GM23248 (cell line): ENCODE data around the gene SLC30A2. TPM values are rescaled to one million over a fixed set of nuclear protein-coding genes. Genes with fewer than 3 reads are reported as not detected.

Experiments used
- DNase-seq: peaks from one replicate; pipeline ENCODE4 v3.0.0-alpha.2; 2015
- H2AFZ ChIP-seq: fragments of 200-600 bp; sonication (generic); 2 replicates; pipeline ENCODE4 v1.6.1; 2016; ENCODE audit warnings: antibody characterized with exemption
- H3F3A ChIP-seq: fragments of 200-600 bp; sonication (generic); 2 replicates; pipeline ENCODE4 v1.6.1; 2016; ENCODE audit warnings: mild to moderate bottlenecking, antibody characterized with exemption, mixed run types; ENCODE audit not compliant: insufficient read depth
- H3K27ac ChIP-seq: fragments of 200-600 bp; sonication (generic); 2 replicates; pipeline ENCODE4 v1.5.1; 2016; ENCODE audit warnings: mild to moderate bottlenecking
- H3K27me3 ChIP-seq: fragments of 200-600 bp; sonication (generic); replicated peaks from 2 replicates; pipeline ENCODE4 v1.6.1; 2016; ENCODE audit warnings: mild to moderate bottlenecking; ENCODE audit not compliant: insufficient read depth
- H3K36me3 ChIP-seq: fragments of 200-600 bp; sonication (generic); 2 replicates; pipeline ENCODE4 v1.6.1; 2016; ENCODE audit warnings: low read depth, mild to moderate bottlenecking
- H3K4me1 ChIP-seq: fragments of 200-600 bp; sonication (generic); 2 replicates; pipeline ENCODE4 v1.6.1; 2016; ENCODE audit warnings: mild to moderate bottlenecking; ENCODE audit not compliant: insufficient read depth
- H3K4me2 ChIP-seq: fragments of 200-600 bp; sonication (generic); one replicate; pipeline ENCODE4 v1.6.1; 2016; ENCODE audit warnings: mild to moderate bottlenecking; ENCODE audit not compliant: unreplicated experiment
- H3K4me3 ChIP-seq: fragments of 200-600 bp; sonication (generic); 2 replicates; pipeline ENCODE4 v1.5.1; 2016; ENCODE audit warnings: mild to moderate bottlenecking
- H3K79me2 ChIP-seq: fragments of 200-600 bp; sonication (generic); 2 replicates; pipeline ENCODE4 v1.6.1; 2016; ENCODE audit warnings: mild to moderate bottlenecking; ENCODE audit not compliant: insufficient read depth
- H3K9ac ChIP-seq: fragments of 200-600 bp; sonication (generic); 2 replicates; pipeline ENCODE4 v1.6.1; 2016; ENCODE audit warnings: mild to moderate bottlenecking
- H3K9me2 ChIP-seq: fragments of 200-600 bp; sonication (generic); 2 replicates; pipeline ENCODE4 v1.6.1; 2016; ENCODE audit warnings: mixed run types, mild to moderate bottlenecking, moderate library complexity; ENCODE audit not compliant: insufficient read depth
- H3K9me3 ChIP-seq: fragments of 200-600 bp; sonication (generic); one replicate; pipeline ENCODE4 v1.6.1; 2017; ENCODE audit warnings: low read depth
- H4K20me1 ChIP-seq: fragments of 200-600 bp; sonication (generic); 2 replicates; pipeline ENCODE4 v1.6.0; 2016; ENCODE audit not compliant: insufficient read depth
- EZH2 ChIP-seq: fragments of 200-600 bp; sonication (generic); IDR thresholded peaks from 2 replicates; pipeline ENCODE4 v1.6.1; 2018; ENCODE audit warnings: antibody characterized with exemption, mild to moderate bottlenecking; ENCODE audit not compliant: insufficient read depth, poor library complexity, severe bottlenecking
- EZH2phosphoT487 ChIP-seq: fragments of 200-600 bp; sonication (generic); IDR thresholded peaks from 2 replicates; pipeline ENCODE4 v1.6.1; 2018; ENCODE audit warnings: antibody characterized with exemption, moderate library complexity, mild to moderate bottlenecking, low read depth; ENCODE audit not compliant: insufficient read depth
- WGBS, 2 experiments: methylation state at CpG; one replicate each; pipeline ENCODE4 v1.1.6; 2015 to 2017; ENCODE audit warnings: low lambda C conversion rate in 2 of 2, low coverage in 1 of 2; ENCODE audit errors: missing lambda C conversion rate in 2 of 2; 5-methylcytosine and 5-hydroxymethylcytosine counted together
- in situ Hi-C: fragments of 300-500 bp; cut with MboI; formaldehyde crosslinking; loops from 2 replicates; pipeline ENCODE4 v1.15.0; 2020
- polyA plus RNA-seq: library from polyadenylated mRNA; unstranded; fragments of >200 nt; fragmentation: Nextera tagmentation; extraction: Ambion mirVana; gene quantifications from 2 replicates; pipeline ENCODE4 v1.2.1, GENCODE V29; 2016
- total RNA-seq: library from RNA; depleted of rRNA; stranded (reverse); fragments of >200 nt; shearing (Covaris generic); gene quantifications from 2 replicates; pipeline ENCODE4 v1.2.3, GENCODE V29; 2014

The SLC30A2 gene
- total and polyA plus RNA-seq, 2 experiments from 2014 or later = 0.14 TPM; not detected in 1

DNA sequence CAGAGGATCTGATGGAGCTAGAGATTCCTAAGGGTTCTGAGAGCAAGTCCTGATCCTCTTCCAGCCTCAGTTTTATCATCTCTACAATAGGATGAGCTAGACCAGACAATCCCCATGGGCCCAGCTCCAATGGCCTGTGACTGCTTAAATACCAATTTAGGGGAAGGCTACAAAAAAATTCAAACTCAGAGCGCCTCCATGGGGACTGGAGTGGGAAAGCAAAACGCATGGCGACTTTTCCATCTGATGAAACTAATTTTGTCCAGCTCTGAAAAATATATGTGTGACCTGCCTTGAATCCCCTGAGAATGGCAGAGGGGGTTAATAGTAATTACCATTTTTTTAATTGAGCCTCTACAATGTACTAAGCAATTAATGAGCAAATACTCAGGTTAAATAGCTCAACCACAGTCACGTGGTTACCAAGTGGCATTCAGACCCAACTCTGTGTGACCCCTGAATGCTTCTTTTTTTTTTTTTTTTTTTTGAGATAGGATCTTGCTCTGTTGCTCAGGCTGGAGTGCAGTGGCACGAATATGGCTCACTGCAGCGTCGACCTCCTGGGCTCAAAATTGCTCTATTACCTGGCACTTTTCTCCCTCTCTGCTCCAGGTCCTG, 15.9 kb downstream of the SLC30A2 start:
- no peak overlapping the region for H3K9ac ChIP-seq
- no peaks in the 10 kb centered on the region for H4K20me1 ChIP-seq
- peaks cover 24% of the 10 kb centered on the region for H3K4me1 ChIP-seq
- H3K4me2 ChIP-seq = no peak overlapping the region
- H3K79me2 ChIP-seq = no peaks in the 10 kb centered on the region
- H3K9me3 ChIP-seq = no peaks in the 10 kb centered on the region
- H3K27ac ChIP-seq = no peak overlapping the region
- H3K27me3 ChIP-seq = no peaks in the 10 kb centered on the region
- in situ Hi-C loops = no loop called here
- no peaks in the 10 kb centered on the region for H3K36me3 ChIP-seq
- 0 out of 2 replicates have a peak, but pooled peaks cover 13% of the 10 kb centered on the region for H3F3A ChIP-seq
- TF ChIP-seq EZH2phosphoT487 = no peak
- TF ChIP-seq EZH2 = no peak
- WGBS, 2 experiments = 87 to 93% methylated on average over 6 to 7 of the region's 7 CpGs
- no peak overlapping the region for H3K4me3 ChIP-seq
- no peak for DNase-seq
- H3K9me2 ChIP-seq = no peaks in the 10 kb centered on the region
- no peak overlapping the region for H2AFZ ChIP-seq

DNA sequence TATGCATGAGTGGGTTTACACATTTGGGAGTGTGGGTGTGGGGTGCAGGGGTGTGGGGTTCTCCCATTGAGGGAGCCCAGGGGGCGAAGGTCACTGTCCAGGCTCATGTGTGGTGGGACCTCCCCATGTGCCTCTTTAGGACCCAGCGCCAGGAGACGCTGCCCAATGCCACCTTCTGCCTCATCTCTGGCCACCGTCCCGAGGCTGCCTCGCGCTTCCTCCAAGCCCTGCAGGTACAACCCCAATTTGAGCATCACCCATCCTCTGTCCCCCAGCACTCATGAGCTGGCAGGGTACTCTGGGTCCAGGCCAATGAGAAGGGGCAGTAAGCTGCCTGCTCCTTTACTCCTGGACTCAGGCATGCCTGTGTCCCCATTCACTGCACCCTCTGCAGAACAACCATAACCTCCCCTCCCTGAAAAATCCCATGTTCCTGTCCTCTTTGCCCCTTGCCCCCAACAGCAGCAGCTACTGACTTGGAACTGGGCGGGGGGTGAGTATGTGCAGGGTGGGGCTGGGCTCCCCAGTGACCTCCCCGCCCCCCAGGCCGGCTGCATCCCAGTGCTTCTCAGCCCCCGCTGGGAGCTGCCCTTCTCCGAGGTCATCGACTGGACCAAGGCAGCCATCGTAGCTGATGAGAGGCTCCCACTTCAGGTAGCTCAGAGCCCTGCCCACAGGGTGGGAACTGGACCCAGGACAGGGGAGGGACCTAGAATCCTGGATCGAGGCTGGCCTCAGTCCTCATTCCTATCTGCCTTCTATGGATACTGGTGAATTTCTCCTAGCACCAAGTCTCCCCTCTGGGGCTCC, 16.7 kb downstream of the SLC30A2 start:
- no peak for DNase-seq
- Histone ChIP-seq H3K9ac (no peak overlapping the region), H3K79me2 (no peaks in the 10 kb centered on the region), H3K9me2 (no peaks in the 10 kb centered on the region), H3K36me3 (no peaks in the 10 kb centered on the region), H3K27ac (no peak overlapping the region), H3K4me2 (no peak overlapping the region), H3F3A (0 out of 2 replicates have a peak, but pooled peaks cover 13% of the 10 kb centered on the region), H4K20me1 (no peaks in the 10 kb centered on the region), H3K9me3 (no peaks in the 10 kb centered on the region), H3K4me3 (no peak overlapping the region), H3K4me1 (peaks cover 24% of the 10 kb centered on the region), H3K27me3 (no peaks in the 10 kb centered on the region), H2AFZ (no peak overlapping the region)
- 83 to 89% methylated on average over 11 to 15 of the region's 15 CpGs for WGBS, 2 experiments
- in situ Hi-C loops = no loop called here
- TF ChIP-seq EZH2phosphoT487 (no peak), EZH2 (no peak)

DNA sequence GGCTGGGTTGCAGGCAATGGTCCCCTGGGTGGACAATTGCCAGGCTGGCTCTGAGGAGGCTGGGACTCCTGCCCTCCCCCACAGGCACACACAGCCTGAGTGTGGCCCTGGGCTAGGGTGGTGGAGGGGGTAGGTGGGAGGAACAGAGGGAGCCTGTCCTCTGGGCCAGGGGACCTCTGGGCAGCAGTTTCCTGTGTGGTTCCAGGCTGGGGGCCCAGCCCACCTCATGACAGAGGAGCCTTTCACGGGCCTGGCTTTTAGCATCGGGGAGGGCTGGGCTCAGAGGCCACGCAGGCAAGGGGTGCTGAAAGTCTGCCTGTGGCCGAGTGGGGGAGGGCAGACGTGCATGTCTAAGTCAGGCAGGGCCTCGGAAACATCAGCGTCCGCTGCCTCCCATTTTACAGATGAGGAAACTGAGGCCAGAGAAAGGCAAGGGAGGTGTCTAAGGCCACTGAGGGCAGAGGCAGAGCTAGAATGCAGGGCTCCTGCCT, 17.4 kb downstream of the SLC30A2 start:
- no peaks in the 10 kb centered on the region for H3K9me2 ChIP-seq
- no peak for TF ChIP-seq EZH2phosphoT487
- TF ChIP-seq EZH2 = no peak
- in situ Hi-C loops = no loop called here
- no peaks in the 10 kb centered on the region for H3K79me2 ChIP-seq
- no peak overlapping the region for H3K4me2 ChIP-seq
- no peak overlapping the region for H3K27ac ChIP-seq
- 0 out of 2 replicates have a peak, but pooled peaks cover 13% of the 10 kb centered on the region for H3F3A ChIP-seq
- no peaks in the 10 kb centered on the region for H4K20me1 ChIP-seq
- peaks cover 28% of the 10 kb centered on the region for H3K4me1 ChIP-seq
- WGBS, 2 experiments = 74 to 75% methylated on average over 8 of the region's 8 CpGs
- H3K4me3 ChIP-seq = no peak overlapping the region
- H3K9me3 ChIP-seq = no peaks in the 10 kb centered on the region
- no peaks in the 10 kb centered on the region for H3K36me3 ChIP-seq
- H3K27me3 ChIP-seq = no peaks in the 10 kb centered on the region
- no peak overlapping the region for H3K9ac ChIP-seq
- DNase-seq = no peak
- no peak overlapping the region for H2AFZ ChIP-seq

DNA sequence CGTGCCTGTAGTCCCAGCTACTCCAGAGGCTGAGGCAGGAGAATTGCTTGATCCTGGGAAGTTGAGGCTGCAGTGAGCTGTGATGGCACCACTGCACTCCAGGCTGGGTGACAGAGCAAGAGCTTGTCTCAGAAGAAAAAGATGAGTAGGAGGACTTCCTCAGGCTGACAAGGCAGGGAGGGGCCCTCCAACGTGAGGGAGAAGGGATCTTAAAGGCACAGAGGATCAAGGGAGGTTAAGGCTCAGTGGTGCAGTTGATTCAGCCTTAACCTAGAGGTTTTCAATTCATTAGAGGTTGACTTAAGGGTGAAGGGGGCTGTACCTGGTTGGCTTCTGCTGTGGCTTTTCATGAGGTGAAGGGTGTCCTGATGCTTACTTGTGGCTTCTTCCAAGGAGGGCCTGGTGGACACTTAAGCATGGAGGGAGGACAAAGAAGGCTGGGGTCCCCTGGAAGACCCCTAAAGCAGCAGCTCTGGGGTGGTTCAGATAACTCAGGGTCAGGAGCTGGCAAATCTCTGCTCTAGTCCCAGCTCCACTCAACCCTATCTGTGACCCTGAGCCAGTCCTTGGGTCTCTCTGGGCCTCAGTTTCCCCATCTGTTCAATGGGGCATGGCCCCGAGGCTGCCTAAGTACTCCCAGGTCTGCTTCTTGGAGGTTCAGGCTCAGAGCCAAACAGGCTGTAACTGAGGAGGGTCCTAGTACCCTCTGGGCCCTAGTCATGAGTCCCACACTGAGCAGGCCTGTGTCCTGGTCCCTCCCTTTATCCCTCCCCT, 18.0 kb downstream of the SLC30A2 start:
- peak; percentile 71 for DNase-seq
- TF ChIP-seq EZH2phosphoT487 (no peak), EZH2 (no peak)
- no peak overlapping the region for H3K4me2 ChIP-seq

More for the DNA sequence above, 18.0 kb downstream of the SLC30A2 start:
- peak overlapping the region; percentile 16; the same call in 1 of the 2 replicates for H2AFZ ChIP-seq
- no peaks in the 10 kb centered on the region for H3K79me2 ChIP-seq
- in situ Hi-C loops = no loop called here
- 0 out of 2 replicates have a peak, but pooled peaks cover 13% of the 10 kb centered on the region for H3F3A ChIP-seq
- no peaks in the 10 kb centered on the region for H3K36me3 ChIP-seq
- H3K9me3 ChIP-seq = no peaks in the 10 kb centered on the region
- peaks cover 34% of the 10 kb centered on the region for H3K4me1 ChIP-seq
- H4K20me1 ChIP-seq = no peaks in the 10 kb centered on the region
- no peak overlapping the region for H3K4me3 ChIP-seq
- H3K27me3 ChIP-seq = no peaks in the 10 kb centered on the region
- no peak overlapping the region for H3K27ac ChIP-seq
- no peaks in the 10 kb centered on the region for H3K9me2 ChIP-seq
- WGBS, 2 experiments = 11% methylated on average over 3 of the region's 3 CpGs
- H3K9ac ChIP-seq = no peak overlapping the region
